OCI-LY1 (cell line): ENCODE data around the gene RAPGEF2.

Experiments
- CTCF ChIP-seq: fragments of 200-600 bp; sonication (generic), shearing (Covaris generic); IDR thresholded peaks from 2 replicates; pipeline ENCODE4 v1.5.1; 2017; ENCODE audit warnings: mild to moderate bottlenecking, antibody characterized with exemption, low read length, moderate library complexity, mixed read lengths
- EZH2 ChIP-seq: fragments of 200-600 bp; sonication (generic), shearing (Covaris generic); IDR thresholded peaks from 2 replicates; pipeline ENCODE4 v1.8.0; 2017; ENCODE audit warnings: borderline replicate concordance, mixed run types, mild to moderate bottlenecking, antibody characterized with exemption, low read length, moderate library complexity, mixed read lengths

GRCh38 chr4:159149666-159150065, 46.8 kb downstream of the RAPGEF2 start:
- TF ChIP-seq CTCF (no peak), EZH2 (no peak)
